Stimulated activated CD4-positive, alpha-beta T cell treated with anti-CD3 and anti-CD28 coated beads, Interleukin-4, amount 100 ng/mL, for 48 hours (primary cell): ENCODE data around the gene ZNF446.
"Not testable (repeated sequence)": the region's sequence is repeated elsewhere in the genome, so short reads cannot be mapped to it uniquely, and the experiment has no call there.

Experiments
- DNase-seq, 2 donors: peaks; one replicate each; pipeline ENCODE4 v3.0.0-alpha.2; 2020; ENCODE audit warnings: low read depth in 2 of 2

The ZNF446 gene

GRCh38 chr19:58475714-58476497 lies at the start of gene ZNF446:
Gene ZNF446 (plus strand): TSS chr19:58476352. CDS start chr19:58477219, 867 bp downstream.
- DNase-seq: peak; percentile 92 to 94

GRCh38 chr19:58428617-58429016 lies 47.5 kb upstream of the ZNF446 start:
- DNase-seq: no peak

GRCh38 chr19:58429745-58430144 lies 46.4 kb upstream of the ZNF446 start:
- no peak for DNase-seq

GRCh38 chr19:58434217-58434616 lies 41.9 kb upstream of the ZNF446 start:
- no peak for DNase-seq

- peak; percentile 79 to 91 for DNase-seq
These were observed 36.3 kb upstream of the ZNF446 start, which contains the start of gene ZNF132 for GRCh38 chr19:58439576-58440554. Gene ZNF132 (minus strand): TSS chr19:58440153. CDS start chr19:58439821, 332 bp downstream.

GRCh38 chr19:58440556-58440955 lies 35.6 kb upstream of the ZNF446 start:
- DNase-seq: no peak

GRCh38 chr19:58442986-58443385 lies 33.2 kb upstream of the ZNF446 start:
- DNase-seq: not testable (repeated sequence)

- DNase-seq: not testable (repeated sequence)
These were observed 27.3 kb upstream of the ZNF446 start for GRCh38 chr19:58448860-58449259.

- DNase-seq: not testable (repeated sequence)
These were observed 26.2 kb upstream of the ZNF446 start for GRCh38 chr19:58449980-58450379.

- DNase-seq: no peak
These were observed 25.2 kb upstream of the ZNF446 start for GRCh38 chr19:58450856-58451357.

GRCh38 chr19:58451358-58452101 lies 24.6 kb upstream of the ZNF446 start, which contains the start of gene ZNF324B:
Gene ZNF324B (plus strand): TSS chr19:58451622. CDS start chr19:58453702, 2,080 bp downstream.
- peak; percentile 92 to 95 for DNase-seq

- DNase-seq: no peak
These were observed 22.4 kb upstream of the ZNF446 start for GRCh38 chr19:58453743-58454142.

- no peak for DNase-seq
These were observed 20.8 kb upstream of the ZNF446 start for GRCh38 chr19:58455306-58455705.

GRCh38 chr19:58456111-58456510 lies 20.0 kb upstream of the ZNF446 start:
- no peak for DNase-seq

- no peak for DNase-seq
These were observed 16.1 kb upstream of the ZNF446 start for GRCh38 chr19:58460039-58460438.

GRCh38 chr19:58466089-58466759 lies 9.9 kb upstream of the ZNF446 start:
- no peak for DNase-seq

GRCh38 chr19:58466760-58467589 lies 9.2 kb upstream of the ZNF446 start, which contains the start of gene ZNF324:
Gene ZNF324 (plus strand): TSS chr19:58467080. CDS start chr19:58469186, 2,106 bp downstream.
- peak; percentile 98 to 99 for DNase-seq

- DNase-seq: no peak
These were observed 7.8 kb upstream of the ZNF446 start for GRCh38 chr19:58468216-58468839.
